Glomerular visceral epithelial cell (primary cell): Measurements from ENCODE around the gene INO80D.
"Not testable (repeated sequence)": the region's sequence is repeated elsewhere in the genome, so short reads cannot be mapped to it uniquely, and the experiment has no call there.

Source experiments
- DNase-seq: peaks from one replicate; pipeline ENCODE4 v3.0.0-alpha.2; 2016; ENCODE audit errors: extremely low spot score

The INO80D gene

GRCh38 chr2:206028101-206028500, 57.9 kb downstream of the INO80D start:
- peak; percentile 9 for DNase-seq

GRCh38 chr2:206023183-206023582, 62.8 kb downstream of the INO80D start:
- DNase-seq = no peak

- DNase-seq = no peak
Measured at GRCh38 chr2:206020171-206020570, 65.8 kb downstream of the INO80D start.

- not testable (repeated sequence) for DNase-seq
Measured at GRCh38 chr2:206015746-206016145, 70.2 kb downstream of the INO80D start.

- no peak for DNase-seq
Measured at GRCh38 chr2:206011795-206012194, 74.2 kb downstream of the INO80D start.

- DNase-seq = no peak
Measured at GRCh38 chr2:206011018-206011614, 74.9 kb downstream of the INO80D start.

GRCh38 chr2:206004004-206004693, 81.8 kb downstream of the INO80D start:
- DNase-seq = peak; percentile 17

- DNase-seq = no peak
Measured at GRCh38 chr2:206002440-206002839, 83.5 kb downstream of the INO80D start.

- DNase-seq = no peak
Measured at GRCh38 chr2:206001912-206002311, 84.1 kb downstream of the INO80D start.

- no peak for DNase-seq
Measured at GRCh38 chr2:206000776-206001175, 85.2 kb downstream of the INO80D start.

- no peak for DNase-seq
Measured at GRCh38 chr2:205998583-205998982, 87.4 kb downstream of the INO80D start.

GRCh38 chr2:205996161-205996560, 89.8 kb downstream of the INO80D start:
- no peak for DNase-seq

- no peak for DNase-seq
Measured at GRCh38 chr2:205995260-205995659, 90.7 kb downstream of the INO80D start.

GRCh38 chr2:205994344-205994743, 91.6 kb downstream of the INO80D start:
- DNase-seq = no peak

- no peak for DNase-seq
Measured at GRCh38 chr2:205990104-205990503, 95.9 kb downstream of the INO80D start.

- peak; percentile 71 for DNase-seq
Measured at GRCh38 chr2:205989271-205990071, 96.5 kb downstream of the INO80D start.

GRCh38 chr2:205988681-205989080, 97.3 kb downstream of the INO80D start:
- not testable (repeated sequence) for DNase-seq

GRCh38 chr2:205988274-205988673, 97.7 kb downstream of the INO80D start:
- no peak for DNase-seq

- not testable (repeated sequence) for DNase-seq
Measured at GRCh38 chr2:205986334-205986733, 99.6 kb downstream of the INO80D start.

GRCh38 chr2:205984381-205984780, 101.6 kb downstream of the INO80D start:
- no peak for DNase-seq

GRCh38 chr2:205982776-205983327, 103.1 kb downstream of the INO80D start:
- DNase-seq = no peak

GRCh38 chr2:205978728-205979127, 107.2 kb downstream of the INO80D start:
- not testable (repeated sequence) for DNase-seq
